Fibroblast of mammary gland (primary cell): ENCODE results near the gene CCDC86.

ENCODE experiments used
- DNase-seq: peaks from one replicate; pipeline ENCODE4 v3.0.0-alpha.2; 2010; ENCODE audit warnings: low read depth
- H3K4me3 ChIP-seq: 2 replicates; pipeline ENCODE4 v1.5.1; 2011; ENCODE audit warnings: low read depth, mild to moderate bottlenecking, low read length, moderate library complexity; ENCODE audit not compliant: control insufficient read depth
- CTCF ChIP-seq: conservative IDR thresholded peaks from 2 replicates; pipeline ENCODE4 v1.5.1; 2011; ENCODE audit warnings: low read depth, low read length, inconsistent platforms; ENCODE audit not compliant: control insufficient read depth, insufficient read depth

Gene CCDC86

DNA sequence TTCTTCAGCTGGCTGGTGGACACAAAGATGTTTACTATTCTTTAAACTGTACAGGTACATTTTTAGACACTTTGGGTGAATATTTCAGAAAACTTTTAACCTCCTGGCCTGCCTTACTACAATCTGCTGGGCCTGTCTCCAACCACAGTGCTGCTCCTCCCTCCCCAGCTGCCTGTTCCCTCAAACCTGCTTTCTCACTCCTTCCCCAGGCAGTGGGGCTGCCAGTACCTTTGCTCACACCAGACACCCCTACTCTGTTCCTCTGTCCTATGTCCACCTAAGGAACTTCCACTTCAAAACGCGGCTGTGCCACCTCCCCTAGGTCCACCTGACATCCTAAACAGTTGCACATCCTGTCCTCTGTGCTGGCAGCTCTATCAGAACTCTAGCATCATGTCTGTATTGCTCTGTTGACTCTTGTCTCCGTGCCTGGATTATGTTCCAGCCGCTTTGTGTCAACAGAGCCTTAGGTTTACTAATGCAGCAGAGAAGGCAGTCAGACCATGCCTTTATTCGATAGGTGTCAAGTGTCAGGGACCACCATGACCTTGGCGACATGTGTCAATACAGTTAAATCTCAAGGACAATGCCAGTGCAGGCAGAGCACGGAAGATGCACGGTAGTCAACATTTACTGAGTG is 38.9 kb downstream of the CCDC86 start:
- DNase-seq: no peak
- no peak overlapping the region for H3K4me3 ChIP-seq
- no peak for TF ChIP-seq CTCF

DNA sequence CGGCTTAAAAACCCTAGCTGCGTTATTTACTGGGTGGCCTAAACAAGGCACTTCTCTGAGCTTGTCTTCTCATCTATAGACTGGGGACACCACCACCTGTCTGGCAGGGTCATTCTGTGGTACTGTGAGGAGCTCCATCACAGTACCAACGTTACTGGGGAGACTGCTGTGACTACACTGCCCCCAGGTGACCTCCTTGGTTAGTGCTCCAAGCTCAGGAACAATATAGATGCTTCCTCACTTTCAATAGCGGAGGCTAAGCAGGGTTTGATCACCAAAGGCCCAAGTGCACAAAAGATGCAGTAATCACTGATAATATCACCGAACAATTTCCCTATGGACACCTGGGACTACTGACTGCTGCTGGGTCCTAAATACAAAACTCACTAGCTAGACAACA is 45.6 kb downstream of the CCDC86 start:
- H3K4me3 ChIP-seq: no peak overlapping the region
- peak; percentile 69 for DNase-seq
- TF ChIP-seq CTCF: peak; percentile 85

DNA sequence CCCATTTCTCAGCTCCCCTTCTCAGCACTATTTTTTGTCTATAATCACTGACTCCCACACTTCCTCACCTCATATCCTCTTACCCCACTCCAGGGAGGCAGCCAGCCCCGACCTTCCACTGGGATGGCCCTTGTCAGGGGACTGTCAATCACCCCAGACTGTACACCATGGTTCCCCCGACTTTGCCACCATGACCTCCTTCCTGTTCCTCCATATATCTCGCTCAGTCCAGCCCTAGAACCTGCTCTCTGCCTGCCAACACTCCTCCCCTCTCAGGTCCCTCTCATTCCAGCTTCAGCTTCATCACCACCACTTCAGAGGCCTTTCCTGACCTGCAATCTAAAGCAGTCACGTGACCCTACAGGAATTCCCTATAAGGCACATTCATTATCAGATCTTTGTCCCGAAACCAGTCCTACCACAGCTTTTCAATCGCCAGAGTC is 48.0 kb downstream of the CCDC86 start:
- DNase-seq: no peak
- H3K4me3 ChIP-seq: no peak overlapping the region
- no peak for TF ChIP-seq CTCF

DNA sequence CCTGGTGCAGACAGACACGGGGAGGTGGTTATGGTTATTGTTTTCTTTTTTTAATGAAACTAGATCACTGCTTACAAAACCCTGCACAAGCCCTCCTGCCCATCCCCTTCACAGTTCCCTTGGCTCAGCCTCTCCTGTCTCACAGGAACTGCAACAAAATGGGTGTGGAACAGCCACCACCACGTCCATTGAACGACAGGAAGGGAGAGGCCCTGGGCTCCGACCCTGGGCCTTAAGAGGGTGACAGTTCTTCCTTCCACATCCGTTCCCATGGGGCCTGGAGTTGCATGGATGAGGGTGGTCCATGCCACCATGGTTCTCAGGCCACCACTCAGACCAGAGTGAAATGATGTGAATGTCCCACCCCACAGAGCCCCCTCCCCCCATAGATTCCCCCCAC is 48.8 kb downstream of the CCDC86 start:
- no peak overlapping the region for H3K4me3 ChIP-seq
- TF ChIP-seq CTCF: no peak
- no peak for DNase-seq

DNA sequence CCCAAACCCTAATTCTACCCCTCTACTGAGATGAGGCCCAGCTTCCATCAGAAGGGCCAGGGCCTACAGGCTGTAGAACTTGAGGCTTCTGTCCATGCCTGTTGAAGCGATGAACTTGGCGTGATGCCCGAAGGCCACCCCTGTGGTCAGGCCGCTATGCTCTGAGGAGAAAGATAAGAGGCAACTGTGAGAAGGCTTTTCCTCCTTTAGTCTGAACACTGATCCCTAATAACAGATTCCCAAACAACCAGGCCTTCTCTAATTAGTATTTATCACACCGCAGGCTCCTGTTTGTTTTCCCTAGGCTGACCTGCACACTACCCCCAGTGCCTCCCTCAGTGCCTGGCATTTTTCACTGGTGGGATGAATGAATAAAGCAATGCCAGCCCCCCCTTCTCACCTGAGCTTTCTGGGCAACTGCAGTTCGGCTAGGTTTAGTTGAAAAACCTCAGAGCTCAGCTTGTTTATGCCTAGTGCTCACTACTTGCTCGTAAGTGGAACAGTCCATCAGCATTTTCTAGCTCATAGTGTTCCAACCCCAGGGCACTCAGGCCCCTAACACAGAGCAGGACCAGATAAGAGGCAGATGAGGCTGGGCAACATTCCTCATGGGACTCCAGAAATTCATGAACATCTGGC is 49.3 kb downstream of the CCDC86 start:
- TF ChIP-seq CTCF: no peak
- H3K4me3 ChIP-seq: no peak overlapping the region

DNA sequence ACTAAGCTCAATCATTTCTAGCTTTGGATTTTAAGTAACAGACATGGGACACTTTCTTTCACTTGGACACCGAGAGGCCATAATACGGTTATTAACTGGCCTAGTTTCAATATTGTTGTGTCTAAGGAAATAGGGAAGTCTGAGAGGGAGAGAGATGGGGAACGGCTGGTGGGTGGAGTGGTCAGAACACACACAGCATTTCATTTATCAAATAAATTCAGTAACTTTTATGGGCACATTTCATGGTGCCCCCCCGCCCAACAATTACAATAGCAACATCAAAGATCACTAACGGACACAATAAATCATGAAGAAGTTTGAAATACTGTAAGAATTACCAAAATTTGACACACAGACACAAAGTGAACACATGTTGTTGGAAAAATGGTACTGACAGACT is 53.8 kb downstream of the CCDC86 start:
- TF ChIP-seq CTCF: no peak
- DNase-seq: no peak
- no peak overlapping the region for H3K4me3 ChIP-seq

More for the DNA sequence above, 49.3 kb downstream of the CCDC86 start:
- DNase-seq: no peak
